Measurements from ENCODE around the gene MGAT4B. TPM values are rescaled to one million over a fixed set of nuclear protein-coding genes. Genes with fewer than 3 reads are reported as not detected.

Gene MGAT4B
- total RNA-seq, 1 experiment from 2014 or later = 148 TPM

GRCh38 chr5:179804555-179804947 lies 2.1 kb downstream of the MGAT4B start:
- Histone ChIP-seq H2AFZ (ENCODE audit: low read depth, low read length, poor library complexity, severe bottlenecking) (no peak overlapping the region), H3K9me2 (ENCODE audit: insufficient read depth) (no peaks in the 10 kb centered on the region), H3K79me2 (ENCODE audit: insufficient read depth, low read length) (peaks cover 50% of the 10 kb centered on the region), H3K4me3 (replicated peaks in 1 of 2; ENCODE audit: low read depth in 1 of 2, low read length in 2 of 2) (peak overlapping the region; percentile 68 to 92), H3K9me3 (ENCODE audit: control insufficient read depth in 1 of 2, insufficient read depth in 1 of 2, low read depth in 1 of 2, low read length in 2 of 2) (no peaks in the 10 kb centered on the region), H3K4me1 (ENCODE audit: control insufficient read depth in 1 of 2, insufficient read depth in 2 of 2, low read length in 2 of 2) (peaks cover 38 to 49% of the 10 kb centered on the region in 2 experiments), H3K27me3 (ENCODE audit: insufficient read depth, low read length) (no peaks in the 10 kb centered on the region), H3K27ac (ENCODE audit: low read depth, low read length) (peak overlapping the region; percentile 99), H3K4me2 (ENCODE audit: low read length) (peak overlapping the region; percentile 99), H4K20me1 (ENCODE audit: insufficient read depth) (no peaks in the 10 kb centered on the region), H3K36me3 (ENCODE audit: control insufficient read depth in 1 of 2, insufficient read depth in 2 of 2, low read length in 2 of 2) (peaks cover 5 to 6% of the 10 kb centered on the region in 2 experiments; a peak in 1 of 4 replicates), H3K9ac (ENCODE audit: low read length) (peak overlapping the region; percentile 88)
- TF ChIP-seq, protein P1, sequence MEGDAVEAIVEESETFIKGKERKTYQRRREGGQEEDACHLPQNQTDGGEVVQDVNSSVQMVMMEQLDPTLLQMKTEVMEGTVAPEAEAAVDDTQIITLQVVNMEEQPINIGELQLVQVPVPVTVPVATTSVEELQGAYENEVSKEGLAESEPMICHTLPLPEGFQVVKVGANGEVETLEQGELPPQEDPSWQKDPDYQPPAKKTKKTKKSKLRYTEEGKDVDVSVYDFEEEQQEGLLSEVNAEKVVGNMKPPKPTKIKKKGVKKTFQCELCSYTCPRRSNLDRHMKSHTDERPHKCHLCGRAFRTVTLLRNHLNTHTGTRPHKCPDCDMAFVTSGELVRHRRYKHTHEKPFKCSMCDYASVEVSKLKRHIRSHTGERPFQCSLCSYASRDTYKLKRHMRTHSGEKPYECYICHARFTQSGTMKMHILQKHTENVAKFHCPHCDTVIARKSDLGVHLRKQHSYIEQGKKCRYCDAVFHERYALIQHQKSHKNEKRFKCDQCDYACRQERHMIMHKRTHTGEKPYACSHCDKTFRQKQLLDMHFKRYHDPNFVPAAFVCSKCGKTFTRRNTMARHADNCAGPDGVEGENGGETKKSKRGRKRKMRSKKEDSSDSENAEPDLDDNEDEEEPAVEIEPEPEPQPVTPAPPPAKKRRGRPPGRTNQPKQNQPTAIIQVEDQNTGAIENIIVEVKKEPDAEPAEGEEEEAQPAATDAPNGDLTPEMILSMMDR (IDR thresholded peaks at IDR 0.05 in 2 of 3, conservative IDR thresholded peaks at IDR 0.05 in 1 of 3; ENCODE audit: borderline replicate concordance in 1 of 3, insufficient read depth in 1 of 3, low read depth in 2 of 3, low read length in 2 of 3) = no peak
- TF ChIP-seq ZFX (IDR thresholded peaks at IDR 0.05) = no peak
- ChIA-PET POLR2A (no interaction called here), CTCF (no interaction called here), RAD21 (ENCODE audit: low non-redundant PET in 1 of 2, low total read pairs in 2 of 2, uncharacterized antibody in 2 of 2, unreplicated experiment in 2 of 2) (no interaction called here)
- no TSS peak for BruUV-seq (replicated peaks)
- no peak for DNase-seq (ENCODE audit: low read depth, low spot score)
- intact Hi-C loops (cut with micrococcal nuclease) = loop anchor here (5.0 kb wide), 2 partner anchors 103 to 288 kb away; partner anchors contain the start of gene TBC1D9B
- ATAC-seq = no peak

DNA sequence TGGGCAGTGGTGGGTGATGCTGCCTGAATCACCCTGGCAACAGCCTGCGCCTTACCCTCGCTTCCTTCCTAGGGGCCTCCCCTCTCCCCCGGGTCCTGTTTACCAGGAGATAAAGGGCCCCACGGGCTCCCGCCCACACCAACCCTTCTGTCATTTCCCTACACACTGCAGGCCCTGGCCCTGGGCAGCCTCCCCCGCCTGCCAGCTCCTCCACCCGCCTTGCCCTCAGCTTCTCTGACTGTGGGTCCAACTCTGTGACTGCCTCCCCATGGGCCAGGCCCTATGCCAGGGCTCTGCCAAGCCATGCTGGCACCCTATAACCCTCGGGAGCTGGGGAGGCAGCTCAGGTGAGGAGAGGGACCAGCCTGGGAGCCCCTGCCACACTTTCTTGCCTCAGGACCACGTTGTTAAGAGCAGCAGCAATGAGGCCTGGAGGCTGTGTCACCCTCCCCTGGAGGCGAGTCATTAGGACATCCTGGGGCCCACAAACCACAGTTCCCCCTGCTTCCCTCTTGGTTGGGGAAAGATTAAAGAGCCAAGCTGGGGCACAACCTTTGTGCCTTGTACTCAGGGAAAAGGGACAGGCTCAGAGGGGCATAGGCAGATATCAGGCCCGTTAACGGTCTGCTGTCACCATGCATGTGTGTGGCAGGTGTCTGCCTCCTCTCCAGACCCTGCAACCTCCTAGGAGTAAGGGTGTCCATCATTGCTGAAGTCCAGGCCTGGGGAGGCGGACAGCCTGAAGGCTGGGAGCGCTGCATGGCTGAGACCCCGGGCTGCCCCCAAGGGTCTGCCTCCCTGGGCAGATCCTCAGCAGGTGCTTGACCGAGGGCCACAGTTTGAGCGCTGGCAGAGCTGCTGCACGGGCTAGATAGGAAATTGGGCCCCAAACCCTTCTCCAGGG lies 2.8 kb downstream of the MGAT4B start:
- intact Hi-C loops (cut with micrococcal nuclease) = loop anchor here (2.0 to 5.0 kb wide), 3 partner anchors 55 to 288 kb away; partner anchors contain the start of genes MRNIP and TBC1D9B
- Histone ChIP-seq H3K4me3 (replicated peaks in 1 of 2; ENCODE audit: low read depth in 1 of 2, low read length in 2 of 2) (peak overlapping the region; percentile 68 to 92; a peak in 2 of 4 replicates), H3K9me2 (ENCODE audit: insufficient read depth) (no peaks in the 10 kb centered on the region), H3K79me2 (ENCODE audit: insufficient read depth, low read length) (peaks cover 45% of the 10 kb centered on the region), H3K27ac (ENCODE audit: low read depth, low read length) (peak overlapping the region; percentile 99), H3K4me2 (ENCODE audit: low read length) (peak overlapping the region; percentile 99), H3K9ac (ENCODE audit: low read length) (peak overlapping the region; percentile 88), H4K20me1 (ENCODE audit: insufficient read depth) (no peaks in the 10 kb centered on the region), H3K27me3 (ENCODE audit: insufficient read depth, low read length) (no peaks in the 10 kb centered on the region), H3K4me1 (ENCODE audit: control insufficient read depth in 1 of 2, insufficient read depth in 2 of 2, low read length in 2 of 2) (peaks cover 38 to 49% of the 10 kb centered on the region in 2 experiments), H2AFZ (ENCODE audit: low read depth, low read length, poor library complexity, severe bottlenecking) (no peak overlapping the region), H3K9me3 (ENCODE audit: control insufficient read depth in 1 of 2, insufficient read depth in 1 of 2, low read depth in 1 of 2, low read length in 2 of 2) (no peaks in the 10 kb centered on the region), H3K36me3 (ENCODE audit: control insufficient read depth in 1 of 2, insufficient read depth in 2 of 2, low read length in 2 of 2) (peaks cover 5 to 12% of the 10 kb centered on the region in 2 experiments; a peak in 1 of 4 replicates)
- DNase-seq (ENCODE audit: low read depth, low spot score) = no peak
- CTCF ChIA-PET = interaction anchor here (2.7 kb wide), 1 partner anchor 16 kb away, joined by 8 read pairs; the partner anchor contains the start of gene SQSTM1
- no TSS peak for BruUV-seq (replicated peaks)
- TF ChIP-seq SIN3A (IDR thresholded peaks at IDR 0.05; ENCODE audit: low read depth) (no peak), TCF7L2 (IDR thresholded peaks at IDR 0.05; ENCODE audit: borderline replicate concordance, extremely low read depth, insufficient read depth, insufficient read length) (no peak), SRF (IDR thresholded peaks at IDR 0.05; ENCODE audit: low read depth) (no peak), ZNF274 (IDR thresholded peaks at IDR 0.05; ENCODE audit: low read depth, low read length) (no peak)
- RAD21 ChIA-PET (ENCODE audit: low non-redundant PET in 1 of 2, low total read pairs in 2 of 2, uncharacterized antibody in 2 of 2, unreplicated experiment in 2 of 2) = no interaction called here
- POLR2A ChIA-PET = no interaction called here
- no peak for ATAC-seq

All from HCT116 (cell line).